Cardiac muscle cell (in vitro differentiated cells and primary cell): Measurements from ENCODE around the gene ABCC1. TPM values are rescaled to one million over a fixed set of nuclear protein-coding genes. Genes with fewer than 3 reads are reported as not detected.
"Not testable (repeated sequence)": the region's sequence is repeated elsewhere in the genome, so short reads cannot be mapped to it uniquely, and the experiment has no call there.

Experiments
- DNase-seq, 2 donors: peaks; one replicate each; pipeline versions ENCODE4 v3.0.0 to v3.0.0-alpha.2; 2010 to 2017; ENCODE audit warnings: low read depth in 1 of 2, low spot score in 1 of 2
- H3K27ac ChIP-seq: fragments of 200-600 bp; sonication (generic); 2 replicates; pipeline ENCODE4 v1.5.1; 2016
- H3K27me3 ChIP-seq: fragments of 200-600 bp; sonication (generic); 2 replicates; pipeline ENCODE4 v1.6.0; 2016; ENCODE audit warnings: control low read depth
- H3K36me3 ChIP-seq: fragments of 200-600 bp; sonication (generic); 2 replicates; pipeline ENCODE4 v1.5.1; 2016; ENCODE audit warnings: control low read depth
- H3K4me1 ChIP-seq: fragments of 200-600 bp; sonication (generic); 2 replicates; pipeline ENCODE4 v1.8.1; 2017; ENCODE audit warnings: low read depth, mild to moderate bottlenecking, mixed run types
- H3K4me3 ChIP-seq: fragments of 200-600 bp; sonication (generic); 2 replicates; pipeline ENCODE4 v1.5.1; 2016; ENCODE audit warnings: mild to moderate bottlenecking
- H3K9me3 ChIP-seq: fragments of 200-600 bp; sonication (generic); 2 replicates; pipeline ENCODE4 v1.5.1; 2017; ENCODE audit warnings: low read depth, mild to moderate bottlenecking, control low read depth
- polyA plus RNA-seq: library from polyadenylated mRNA; unstranded; fragments of >200 nt; fragmentation: Nextera tagmentation; extraction: Ambion mirVana; gene quantifications from 2 replicates; pipeline ENCODE4 v1.2.1, GENCODE V29; 2016
- total RNA-seq: library from RNA; depleted of rRNA; stranded (reverse); fragments of >200 nt; gene quantifications from 2 replicates; pipeline ENCODE4 v1.2.3, GENCODE V29; 2016
- TF ChIP-seq, protein P1 (sequence below): IDR thresholded peaks from 2 replicates; pipeline ENCODE4 v1.5.1; 2012; ENCODE audit warnings: low read depth, mild to moderate bottlenecking, low read length

ABCC1 gene
- total and polyA plus RNA-seq, 2 experiments from 2014 or later = 14.2 to 31.0 TPM

DNA sequence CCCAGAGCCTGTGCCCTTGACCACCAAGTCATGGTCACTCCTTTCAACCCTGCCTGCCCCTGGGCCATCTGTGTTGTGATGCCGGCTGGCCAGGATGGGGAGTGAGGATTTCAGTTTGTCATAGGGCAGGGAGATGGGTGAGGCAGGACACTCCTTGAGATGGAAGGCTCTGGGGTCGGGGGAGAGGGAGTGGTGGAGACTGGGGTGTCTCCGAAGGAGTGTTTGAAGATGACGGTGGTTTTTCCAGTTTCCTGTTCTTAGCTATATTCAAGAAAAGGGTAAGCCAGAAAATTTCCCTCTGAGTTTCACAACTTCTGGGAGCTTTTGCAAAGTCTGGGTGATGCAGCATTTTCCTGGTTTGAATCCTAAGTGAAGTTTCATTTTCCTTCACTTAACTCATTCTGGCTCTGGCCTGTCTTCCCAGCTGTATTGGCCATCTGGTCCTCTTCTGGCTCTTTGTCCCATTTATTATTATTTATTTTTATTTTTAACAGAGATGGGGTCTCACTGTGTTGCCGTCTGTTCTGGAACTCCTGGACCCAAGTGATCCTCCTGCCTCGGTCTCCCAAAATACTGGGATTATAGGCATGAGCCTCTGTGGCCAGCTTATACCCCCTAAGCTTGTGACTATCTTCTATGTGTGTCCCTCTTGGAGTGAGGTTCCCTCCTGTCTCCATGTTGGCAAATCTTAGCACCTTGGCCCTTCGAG lies 27.7 kb downstream of the ABCC1 start:
- no peak overlapping the region for H3K4me3 ChIP-seq
- no peaks in the 10 kb centered on the region for H3K27me3 ChIP-seq
- H3K27ac ChIP-seq = no peak overlapping the region
- H3K4me1 ChIP-seq = no peaks in the 10 kb centered on the region
- H3K36me3 ChIP-seq = no peaks in the 10 kb centered on the region
- no peaks in the 10 kb centered on the region for H3K9me3 ChIP-seq
- peak in 1 of 2 donors; percentile 91 for DNase-seq
- TF ChIP-seq, protein P1, sequence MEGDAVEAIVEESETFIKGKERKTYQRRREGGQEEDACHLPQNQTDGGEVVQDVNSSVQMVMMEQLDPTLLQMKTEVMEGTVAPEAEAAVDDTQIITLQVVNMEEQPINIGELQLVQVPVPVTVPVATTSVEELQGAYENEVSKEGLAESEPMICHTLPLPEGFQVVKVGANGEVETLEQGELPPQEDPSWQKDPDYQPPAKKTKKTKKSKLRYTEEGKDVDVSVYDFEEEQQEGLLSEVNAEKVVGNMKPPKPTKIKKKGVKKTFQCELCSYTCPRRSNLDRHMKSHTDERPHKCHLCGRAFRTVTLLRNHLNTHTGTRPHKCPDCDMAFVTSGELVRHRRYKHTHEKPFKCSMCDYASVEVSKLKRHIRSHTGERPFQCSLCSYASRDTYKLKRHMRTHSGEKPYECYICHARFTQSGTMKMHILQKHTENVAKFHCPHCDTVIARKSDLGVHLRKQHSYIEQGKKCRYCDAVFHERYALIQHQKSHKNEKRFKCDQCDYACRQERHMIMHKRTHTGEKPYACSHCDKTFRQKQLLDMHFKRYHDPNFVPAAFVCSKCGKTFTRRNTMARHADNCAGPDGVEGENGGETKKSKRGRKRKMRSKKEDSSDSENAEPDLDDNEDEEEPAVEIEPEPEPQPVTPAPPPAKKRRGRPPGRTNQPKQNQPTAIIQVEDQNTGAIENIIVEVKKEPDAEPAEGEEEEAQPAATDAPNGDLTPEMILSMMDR = no peak

DNA sequence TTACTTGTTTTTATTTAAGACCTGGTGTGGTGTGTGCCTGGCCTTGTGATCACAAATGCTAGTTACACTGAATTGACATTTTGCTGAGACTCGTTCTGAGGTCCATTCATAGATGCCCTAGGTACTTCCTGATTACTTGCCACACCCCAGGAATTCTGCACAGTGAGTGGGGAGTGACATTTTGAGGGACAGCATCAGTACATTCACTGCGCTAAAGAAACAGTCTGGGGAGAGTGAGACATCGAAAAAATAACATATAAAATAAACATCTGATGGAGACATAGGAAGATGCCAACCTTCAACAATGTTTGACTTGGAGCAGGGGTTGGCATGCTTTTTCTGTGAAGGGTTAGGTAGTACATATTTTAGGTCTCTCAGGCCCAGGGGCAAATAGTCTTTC lies 30.4 kb downstream of the ABCC1 start:
- Histone ChIP-seq H3K9me3 (no peaks in the 10 kb centered on the region), H3K4me1 (no peaks in the 10 kb centered on the region), H3K4me3 (no peak overlapping the region), H3K27me3 (no peaks in the 10 kb centered on the region), H3K27ac (no peak overlapping the region), H3K36me3 (no peaks in the 10 kb centered on the region)
- TF ChIP-seq, protein P1 = no peak
- no peak for DNase-seq

DNA sequence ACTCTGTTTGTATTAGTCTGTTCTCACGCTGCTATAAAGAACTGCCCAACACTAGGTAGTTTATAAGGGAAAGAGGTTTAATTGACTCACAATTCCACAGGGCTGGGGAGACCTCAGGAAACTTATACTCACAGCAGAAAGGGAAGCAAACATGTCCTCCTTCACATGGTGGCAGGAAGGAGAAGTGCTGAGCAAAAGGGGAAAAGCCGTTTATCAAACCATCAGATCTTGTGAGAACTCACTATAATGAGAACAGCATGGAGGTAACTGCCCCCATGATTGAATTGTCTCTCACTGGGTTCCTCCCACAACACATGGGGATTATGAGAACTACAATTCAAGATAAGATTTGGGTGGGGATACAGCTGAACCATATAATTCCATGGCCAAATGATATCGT lies 30.9 kb downstream of the ABCC1 start:
- H3K9me3 ChIP-seq = no peaks in the 10 kb centered on the region
- H3K27me3 ChIP-seq = no peaks in the 10 kb centered on the region
- TF ChIP-seq, protein P1 = no peak
- H3K4me1 ChIP-seq = no peaks in the 10 kb centered on the region
- no peak for DNase-seq
- H3K4me3 ChIP-seq = no peak overlapping the region
- H3K36me3 ChIP-seq = no peaks in the 10 kb centered on the region
- no peak overlapping the region for H3K27ac ChIP-seq

DNA sequence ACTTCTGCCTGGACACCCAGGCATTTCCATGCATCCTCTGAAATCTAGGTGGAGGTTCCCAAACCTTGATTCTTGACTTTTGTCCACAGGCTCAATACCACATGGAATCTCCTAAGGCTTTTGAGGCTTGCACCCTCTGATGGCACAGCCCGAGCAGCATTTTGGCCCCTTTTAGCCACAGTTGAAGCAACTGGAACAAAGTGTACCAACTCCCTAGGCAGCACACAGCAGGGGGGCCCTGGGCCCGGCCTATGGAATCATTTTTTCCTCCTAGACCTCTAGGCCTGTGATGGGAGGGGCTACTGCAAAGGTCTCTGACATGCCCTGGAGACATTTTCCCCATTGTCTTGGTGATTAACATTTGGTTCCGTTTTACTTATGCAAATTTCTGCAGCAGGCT lies 32.0 kb downstream of the ABCC1 start:
- no peaks in the 10 kb centered on the region for H3K4me1 ChIP-seq
- TF ChIP-seq, protein P1 = no peak
- no peaks in the 10 kb centered on the region for H3K27me3 ChIP-seq
- no peak overlapping the region for H3K27ac ChIP-seq
- DNase-seq = no peak
- H3K36me3 ChIP-seq = no peaks in the 10 kb centered on the region
- H3K4me3 ChIP-seq = no peak overlapping the region
- no peaks in the 10 kb centered on the region for H3K9me3 ChIP-seq

DNA sequence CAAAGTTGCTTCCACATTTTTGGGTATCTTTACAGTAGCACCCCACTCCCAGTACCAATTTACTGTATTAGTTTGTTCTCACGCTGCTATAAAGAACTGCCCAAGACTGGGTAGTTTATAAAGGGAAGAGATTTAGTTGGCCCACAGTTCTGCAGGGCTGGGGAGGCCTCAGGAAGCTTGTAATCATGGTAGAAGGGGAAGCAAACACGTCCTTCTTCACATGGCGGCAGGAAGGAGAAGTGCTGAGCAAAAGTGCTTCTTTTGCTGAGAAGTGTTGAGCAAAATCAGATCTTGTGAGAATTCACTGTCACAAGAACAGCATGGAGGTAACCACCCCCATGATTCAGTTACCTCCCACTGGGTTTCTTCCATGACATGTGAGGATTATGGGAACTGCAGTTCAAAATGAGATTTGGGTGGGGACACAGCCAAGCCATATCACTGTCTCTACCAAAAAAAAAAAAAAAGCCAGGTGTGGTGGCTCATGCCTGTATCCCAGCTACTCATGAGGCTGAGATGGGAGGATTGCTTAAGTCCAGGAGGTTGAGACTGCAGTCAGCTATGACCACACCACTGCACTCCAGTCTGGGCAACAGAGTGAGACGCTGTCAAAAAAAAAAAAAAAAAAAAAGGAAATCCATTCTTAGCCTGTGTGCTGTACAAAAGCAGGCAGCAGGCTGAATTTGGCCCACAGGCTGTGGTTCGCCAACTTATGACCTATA lies 32.9 kb downstream of the ABCC1 start:
- not testable (repeated sequence) for H3K27me3 ChIP-seq, H3K9me3 ChIP-seq, H3K4me3 ChIP-seq, H3K4me1 ChIP-seq, H3K27ac ChIP-seq, H3K36me3 ChIP-seq, DNase-seq

DNA sequence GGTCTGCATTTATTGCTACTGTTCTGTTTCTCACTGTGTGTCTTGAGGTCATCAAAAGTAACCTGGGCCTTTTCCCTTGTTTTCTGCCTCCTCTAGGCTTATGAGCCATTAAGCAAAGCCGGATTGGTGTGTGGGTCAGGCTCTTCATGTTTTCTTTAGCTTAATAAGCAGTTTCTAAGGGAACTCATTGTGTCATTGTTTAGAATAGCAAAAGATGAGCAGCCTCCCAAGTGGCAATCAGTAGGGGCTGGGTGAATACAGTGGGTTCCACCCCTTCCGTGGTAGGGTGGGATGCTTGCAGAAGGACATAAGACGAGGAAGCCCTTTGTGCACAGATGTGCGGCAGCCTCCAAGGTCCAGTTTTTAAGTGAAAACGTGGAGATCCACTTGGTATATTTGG lies 34.5 kb downstream of the ABCC1 start:
- H3K9me3 ChIP-seq = no peaks in the 10 kb centered on the region
- no peaks in the 10 kb centered on the region for H3K36me3 ChIP-seq
- no peak for DNase-seq
- no peak overlapping the region for H3K27ac ChIP-seq
- TF ChIP-seq, protein P1 = no peak
- no peaks in the 10 kb centered on the region for H3K27me3 ChIP-seq
- H3K4me1 ChIP-seq = peaks cover 3% of the 10 kb centered on the region
- no peak overlapping the region for H3K4me3 ChIP-seq
